WTC11 (cell line): Measurements from ENCODE around the gene MUC4. TPM values are rescaled to one million over a fixed set of nuclear protein-coding genes. Genes with fewer than 3 reads are reported as not detected.

Experiments used
- ATAC-seq: fragments of 200-7000 bp; cut with Tn5 transposase; 2 replicates; pipeline ENCODE4 v1.10.0; 2021; ENCODE audit warnings: mild to moderate bottlenecking, moderate library complexity
- CTCF ChIA-PET: fragments of 300-600 bp; sonication (Branson Sonifier 250); formaldehyde crosslinking; loops from one replicate; lab custom pipeline; 2021; ENCODE audit warnings: antibody characterized with exemption; lab: Charles Lee
- POLR2A ChIA-PET: fragments of 350-600 bp; sonication (Branson Sonifier 250); formaldehyde crosslinking; loops from one replicate; lab custom pipeline; 2021; ENCODE audit warnings: antibody characterized with exemption; lab: Charles Lee
- DNase-seq: peaks from one replicate; pipeline ENCODE4 v3.0.0; 2021; ENCODE audit warnings: low spot score
- H3K27ac Mint-ChIP-seq: 2 replicates; pipeline ENCODE4 v1.8.0; 2021; ENCODE audit warnings: mixed read lengths
- H3K27me3 Mint-ChIP-seq: 2 replicates; pipeline ENCODE4 v1.8.0; 2021; ENCODE audit warnings: low read depth, mild to moderate bottlenecking, moderate library complexity, mixed read lengths
- H3K36me3 Mint-ChIP-seq: 2 replicates; pipeline ENCODE4 v1.8.0; 2021; ENCODE audit warnings: mixed read lengths
- H3K4me1 Mint-ChIP-seq: 2 replicates; pipeline ENCODE4 v1.8.0; 2022; ENCODE audit warnings: mixed read lengths
- H3K4me3 Mint-ChIP-seq: 2 replicates; pipeline ENCODE4 v1.8.0; 2021; ENCODE audit warnings: mild to moderate bottlenecking, moderate library complexity, mixed read lengths
- H3K9me3 Mint-ChIP-seq: 2 replicates; pipeline ENCODE4 v1.8.0; 2021; ENCODE audit warnings: mixed read lengths
- AFF4 ChIP-seq: sonication (generic); formaldehyde crosslinking; IDR thresholded peaks from 2 replicates; pipeline ENCODE4 v1.8.1; 2023; ENCODE audit warnings: mild to moderate bottlenecking, missing genetic modification reagents, borderline replicate concordance
- ATF1 ChIP-seq: sonication (generic); formaldehyde crosslinking; IDR thresholded peaks from 2 replicates; pipeline ENCODE4 v1.8.1; 2023; ENCODE audit warnings: mild to moderate bottlenecking, moderate library complexity, missing genetic modification reagents
- CREM ChIP-seq: sonication (generic); formaldehyde crosslinking; IDR thresholded peaks from 2 replicates; pipeline ENCODE4 v1.8.1; 2022; ENCODE audit warnings: mild to moderate bottlenecking, missing genetic modification reagents, moderate library complexity
- ETV6 ChIP-seq: sonication (generic); formaldehyde crosslinking; IDR thresholded peaks from 2 replicates; pipeline ENCODE4 v1.8.1; 2022; ENCODE audit warnings: mild to moderate bottlenecking, missing genetic modification reagents
- FOXJ3 ChIP-seq: sonication (generic); formaldehyde crosslinking; IDR thresholded peaks from 2 replicates; pipeline ENCODE4 v1.9.0; 2021; ENCODE audit warnings: missing genetic modification reagents, mild to moderate bottlenecking, borderline replicate concordance
- FOXP1 ChIP-seq: sonication (generic); formaldehyde crosslinking; IDR thresholded peaks from 2 replicates; pipeline ENCODE4 v1.8.0; 2022; ENCODE audit warnings: missing genetic modification reagents, mild to moderate bottlenecking, moderate library complexity, borderline replicate concordance
- GABPB1 ChIP-seq: sonication (generic); formaldehyde crosslinking; IDR thresholded peaks from 2 replicates; pipeline ENCODE4 v1.8.1; 2023; ENCODE audit warnings: mild to moderate bottlenecking, missing genetic modification reagents
- GRHL2 ChIP-seq: fragments of 250-450 bp; sonication (Bioruptor Pico); IDR thresholded peaks from 2 replicates; pipeline ENCODE4 v1.8.0; 2022; ENCODE audit warnings: mild to moderate bottlenecking, moderate library complexity; ENCODE audit not compliant: insufficient replicate concordance, severe bottlenecking
- JAZF1 ChIP-seq: fragments of 250-450 bp; sonication (Bioruptor Pico); IDR thresholded peaks from 2 replicates; pipeline ENCODE4 v1.9.0; 2021; ENCODE audit warnings: moderate library complexity, mild to moderate bottlenecking, inconsistent platforms
- KAT7 ChIP-seq: sonication (generic); formaldehyde crosslinking; IDR thresholded peaks from 2 replicates; pipeline ENCODE4 v1.8.1; 2023; ENCODE audit warnings: missing genetic modification reagents, mild to moderate bottlenecking, borderline replicate concordance
- MLX ChIP-seq: sonication (generic); formaldehyde crosslinking; IDR thresholded peaks from 2 replicates; pipeline ENCODE4 v1.8.1; 2023; ENCODE audit warnings: mild to moderate bottlenecking, missing genetic modification reagents, moderate library complexity
- MXD4 ChIP-seq: fragments of 250-450 bp; sonication (Bioruptor Pico); IDR thresholded peaks from 2 replicates; pipeline ENCODE4 v1.8.0; 2021; ENCODE audit warnings: mild to moderate bottlenecking, moderate library complexity, borderline replicate concordance
- NFYB ChIP-seq: sonication (generic); formaldehyde crosslinking; conservative IDR thresholded peaks from 2 replicates; pipeline ENCODE4 v1.8.0; 2022; ENCODE audit warnings: low read depth, missing genetic modification reagents
- NR3C1 ChIP-seq: sonication (generic); formaldehyde crosslinking; conservative IDR thresholded peaks from 2 replicates; pipeline ENCODE4 v1.8.1; 2023; ENCODE audit warnings: low read depth, mild to moderate bottlenecking, missing genetic modification reagents
- TP53 ChIP-seq: sonication (generic); formaldehyde crosslinking; IDR thresholded peaks from 2 replicates; pipeline ENCODE4 v1.8.1; 2023; ENCODE audit warnings: mild to moderate bottlenecking, missing genetic modification reagents
- USF2 ChIP-seq: sonication (generic); formaldehyde crosslinking; IDR thresholded peaks from 2 replicates; pipeline ENCODE4 v1.8.1; 2023; ENCODE audit warnings: mild to moderate bottlenecking, missing genetic modification reagents, moderate library complexity
- ZBTB21 ChIP-seq: sonication (generic); formaldehyde crosslinking; IDR thresholded peaks from 2 replicates; pipeline ENCODE4 v1.8.1; 2023; ENCODE audit warnings: mild to moderate bottlenecking, missing genetic modification reagents, borderline replicate concordance
- ZNF317 ChIP-seq: sonication (generic); formaldehyde crosslinking; IDR thresholded peaks from 2 replicates; pipeline ENCODE4 v1.8.1; 2023; ENCODE audit warnings: low read depth, mild to moderate bottlenecking, moderate library complexity, missing genetic modification reagents, borderline replicate concordance
- ZNF532 ChIP-seq: fragments of 250-450 bp; sonication (Bioruptor Pico); IDR thresholded peaks from 2 replicates; pipeline ENCODE4 v1.9.0; 2021; ENCODE audit warnings: mild to moderate bottlenecking, borderline replicate concordance
- ZNF671 ChIP-seq: fragments of 250-450 bp; sonication (Bioruptor Pico); IDR thresholded peaks from 2 replicates; pipeline ENCODE4 v1.8.0; 2021; ENCODE audit warnings: mild to moderate bottlenecking
- total RNA-seq: library from RNA; stranded (reverse); gene quantifications from 3 replicates; pipeline ENCODE4 v1.2.3, GENCODE V29; 2021

The MUC4 gene
- total RNA-seq, 1 experiment from 2014 or later: 2.1 TPM

GRCh38 chr3:195790901-195791300, 20.8 kb downstream of the MUC4 start:
- ChIA-PET CTCF (interaction anchor here (1.0 kb wide), 1 partner anchor 124 kb away, joined by 3 read pairs; no protein-coding TSS in a partner anchor), POLR2A (no interaction called here)
- Mint-ChIP-seq H3K9me3 (peaks cover 26% of the 10 kb centered on the region), H3K27me3 (no peaks in the 10 kb centered on the region), H3K4me3 (no peak overlapping the region), H3K4me1 (peaks cover 11% of the 10 kb centered on the region), H3K27ac (no peak overlapping the region), H3K36me3 (peaks cover 8% of the 10 kb centered on the region; the same call in 1 of the 2 replicates)
- TF ChIP-seq GRHL2 (CRISPR knock-in tag) (no peak), GABPB1 (CRISPR knock-in tag) (no peak), ZNF532 (CRISPR knock-in tag) (no peak), JAZF1 (no peak), MLX (CRISPR knock-in tag) (no peak), USF2 (CRISPR knock-in tag) (no peak), ETV6 (CRISPR knock-in tag) (no peak)
- ATAC-seq (no peak), DNase-seq (no peak)

- no peak for DNase-seq
- H3K4me3 Mint-ChIP-seq: no peak overlapping the region
- ChIA-PET POLR2A (no interaction called here), CTCF (interaction anchor here (0.5 kb wide), 1 partner anchor 34 kb away, joined by 4 read pairs; no protein-coding TSS in a partner anchor)
- H3K36me3 Mint-ChIP-seq: peaks cover 17% of the 10 kb centered on the region; the same call in 1 of the 2 replicates
- H3K4me1 Mint-ChIP-seq: no peaks in the 10 kb centered on the region
- H3K9me3 Mint-ChIP-seq: peaks cover 36% of the 10 kb centered on the region
- no peak overlapping the region; the same call in 1 of the 2 replicates for H3K27ac Mint-ChIP-seq
- H3K27me3 Mint-ChIP-seq: no peaks in the 10 kb centered on the region
- no peak for ATAC-seq
- TF ChIP-seq ZNF671 (no peak), USF2 (CRISPR knock-in tag) (no peak), JAZF1 (no peak), AFF4 (CRISPR knock-in tag) (no peak), GRHL2 (CRISPR knock-in tag) (no peak), NFYB (CRISPR knock-in tag) (no peak), ZBTB21 (no peak), MXD4 (CRISPR knock-in tag) (no peak), FOXJ3 (CRISPR knock-in tag) (no peak), KAT7 (CRISPR knock-in tag) (no peak), TP53 (CRISPR knock-in tag) (no peak), GABPB1 (CRISPR knock-in tag) (no peak), CREM (CRISPR knock-in tag) (no peak), ATF1 (CRISPR knock-in tag) (no peak), FOXP1 (CRISPR knock-in tag) (no peak), NR3C1 (CRISPR knock-in tag) (no peak), ZNF317 (CRISPR knock-in tag) (no peak)
Measured at GRCh38 chr3:195788711-195789581, 22.8 kb downstream of the MUC4 start.
